GM18858 (cell line): Measurements from ENCODE around the gene REL.

Experiments used
- ATAC-seq: cut with Tn5 transposase; IDR thresholded peaks from one replicate; pipeline ENCODE4 v1.9.1; 2021; ENCODE audit not compliant: unreplicated experiment

REL gene

GRCh38 chr2:60962528-60962927, 81.2 kb downstream of the REL start:
- no peak for ATAC-seq

- no peak for ATAC-seq
These were observed 81.8 kb downstream of the REL start for GRCh38 chr2:60963190-60963589.

- ATAC-seq: no peak
These were observed 83.5 kb downstream of the REL start for GRCh38 chr2:60964651-60965498.

- no peak for ATAC-seq
These were observed 84.1 kb downstream of the REL start for GRCh38 chr2:60965499-60965785.

- peak; percentile 67 for ATAC-seq
These were observed 85.4 kb downstream of the REL start for GRCh38 chr2:60966507-60967405.

GRCh38 chr2:60972889-60973656, 91.7 kb downstream of the REL start:
- ATAC-seq: no peak

- no peak for ATAC-seq
These were observed 92.3 kb downstream of the REL start for GRCh38 chr2:60973705-60974104.

GRCh38 chr2:60974652-60975051, 93.3 kb downstream of the REL start:
- no peak for ATAC-seq
